Vagina (tissue), 2 donors: ENCODE data around the gene APOC3. TPM values are rescaled to one million over a fixed set of nuclear protein-coding genes. Genes with fewer than 3 reads are reported as not detected.

Source experiments
- DNase-seq, 2 donors: peaks; one replicate each; pipeline ENCODE4 v3.0.0-alpha.2; 2017; ENCODE audit errors: extremely low spot score in 2 of 2
- H3K27ac ChIP-seq: fragments of 200-600 bp; sonication (generic); one replicate; pipeline ENCODE4 v1.5.1; 2019
- H3K27me3 ChIP-seq: fragments of 200-600 bp; sonication (generic); one replicate; pipeline ENCODE4 v1.5.1; 2019
- H3K36me3 ChIP-seq, 2 donors: fragments of 200-600 bp; sonication (generic); one replicate each; pipeline ENCODE4 v1.5.1; 2017 to 2019
- H3K4me1 ChIP-seq: fragments of 200-600 bp; sonication (generic); one replicate; pipeline ENCODE4 v1.5.1; 2019
- H3K4me3 ChIP-seq, 2 donors: fragments of 200-600 bp; sonication (generic); 1 replicate in 1 of 2; 2 replicates in 1 of 2; pipeline ENCODE4 v1.5.1; 2016 to 2019
- H3K9me3 ChIP-seq: fragments of 200-600 bp; sonication (generic); one replicate; pipeline ENCODE4 v1.5.1; 2019
- CTCF ChIP-seq, 3 experiments: fragments of 450-650 bp in 2 of 3; fragments of 200-600 bp in 1 of 3; sonication (generic) in 1 of 3; IDR thresholded peaks; one replicate each; pipeline ENCODE4 v1.5.1; 2017 to 2019; ENCODE audit warnings: antibody characterized with exemption in 3 of 3, mild to moderate bottlenecking in 2 of 3, moderate library complexity in 2 of 3
- POLR2A ChIP-seq, 2 donors: fragments of 450-650 bp; IDR thresholded peaks; one replicate each; pipeline ENCODE4 v1.6.1; 2017; ENCODE audit warnings: antibody characterized with exemption in 2 of 2, mild to moderate bottlenecking in 2 of 2, moderate library complexity in 2 of 2
- POLR2AphosphoS5 ChIP-seq, 2 donors: sonication (generic); formaldehyde crosslinking; IDR thresholded peaks; one replicate each; pipeline ENCODE4 v1.9.0; 2017; ENCODE audit warnings: antibody characterized with exemption in 2 of 2, mild to moderate bottlenecking in 2 of 2, low read depth in 1 of 2; ENCODE audit not compliant: insufficient read depth in 1 of 2
- intact Hi-C: fragments of 100-400 bp; cut with DNase I; formaldehyde crosslinking; loops from one replicate; pipeline ENCODE4 v1.15.1; 2023
- total RNA-seq: library from RNA; depleted of rRNA; stranded (reverse); fragments of >200 nt; gene quantifications from one replicate; pipeline ENCODE4 v1.2.3, GENCODE V29; 2016

APOC3 gene
- total RNA-seq, 1 donor from 2014 or later = not detected

- no peak for DNase-seq
- intact Hi-C loops = no loop called here
- Histone ChIP-seq H3K27me3 (no peaks in the 10 kb centered on the region), H3K9me3 (no peaks in the 10 kb centered on the region), H3K4me1 (peaks cover 6% of the 10 kb centered on the region), H3K36me3 (peaks cover 1 to 19% of the 10 kb centered on the region in 2 donors), H3K27ac (no peak overlapping the region), H3K4me3 (no peak overlapping the region)
- no peak for TF ChIP-seq POLR2AphosphoS5 (IDR thresholded peaks at IDR 0.05; ENCODE audit: insufficient read depth in 1 of 2, low read depth in 1 of 2)
- no peak for TF ChIP-seq POLR2A (IDR thresholded peaks at IDR 0.05)
- no peak for TF ChIP-seq CTCF (IDR thresholded peaks at IDR 0.05)
Observed at GRCh38 chr11:116840224-116840745, 10.6 kb downstream of the APOC3 start.

- Histone ChIP-seq H3K27ac (no peak overlapping the region), H3K36me3 (peaks cover 6 to 24% of the 10 kb centered on the region in 2 donors), H3K4me1 (peaks cover under 1% of the 10 kb centered on the region), H3K9me3 (no peaks in the 10 kb centered on the region), H3K27me3 (no peaks in the 10 kb centered on the region), H3K4me3 (no peak overlapping the region)
- no peak for DNase-seq
- TF ChIP-seq CTCF (IDR thresholded peaks at IDR 0.05) (no peak), POLR2A (IDR thresholded peaks at IDR 0.05) (no peak), POLR2AphosphoS5 (IDR thresholded peaks at IDR 0.05; ENCODE audit: insufficient read depth in 1 of 2, low read depth in 1 of 2) (no peak)
- intact Hi-C loops = no loop called here
Observed at GRCh38 chr11:116840746-116841296, 11.1 kb downstream of the APOC3 start.

- Histone ChIP-seq H3K27me3 (no peaks in the 10 kb centered on the region), H3K4me1 (no peaks in the 10 kb centered on the region), H3K9me3 (no peaks in the 10 kb centered on the region), H3K27ac (no peak overlapping the region), H3K4me3 (no peak overlapping the region), H3K36me3 (peaks cover 6 to 37% of the 10 kb centered on the region in 2 donors)
- DNase-seq = no peak
- TF ChIP-seq POLR2AphosphoS5 (IDR thresholded peaks at IDR 0.05; ENCODE audit: insufficient read depth in 1 of 2, low read depth in 1 of 2) (no peak), CTCF (IDR thresholded peaks at IDR 0.05) (no peak), POLR2A (IDR thresholded peaks at IDR 0.05) (no peak)
- intact Hi-C loops = no loop called here
Observed at GRCh38 chr11:116842117-116842516, 12.4 kb downstream of the APOC3 start.

- Histone ChIP-seq H3K27ac (no peak overlapping the region), H3K4me3 (no peak overlapping the region), H3K36me3 (peaks cover 6 to 45% of the 10 kb centered on the region in 2 donors), H3K4me1 (no peaks in the 10 kb centered on the region), H3K27me3 (no peaks in the 10 kb centered on the region), H3K9me3 (no peaks in the 10 kb centered on the region)
- no peak for TF ChIP-seq POLR2A (IDR thresholded peaks at IDR 0.05)
- no peak for TF ChIP-seq CTCF (IDR thresholded peaks at IDR 0.05)
- no peak for TF ChIP-seq POLR2AphosphoS5 (IDR thresholded peaks at IDR 0.05; ENCODE audit: insufficient read depth in 1 of 2, low read depth in 1 of 2)
- no peak for DNase-seq
- intact Hi-C loops = no loop called here
Observed at GRCh38 chr11:116842909-116843308, 13.2 kb downstream of the APOC3 start.

GRCh38 chr11:116843661-116844060 lies 14.0 kb downstream of the APOC3 start:
- peaks cover 6 to 53% of the 10 kb centered on the region in 2 donors for H3K36me3 ChIP-seq
- no peak for TF ChIP-seq CTCF (IDR thresholded peaks at IDR 0.05)
- TF ChIP-seq POLR2AphosphoS5 (IDR thresholded peaks at IDR 0.05; ENCODE audit: insufficient read depth in 1 of 2, low read depth in 1 of 2) = no peak
- TF ChIP-seq POLR2A (IDR thresholded peaks at IDR 0.05) = no peak

More at GRCh38 chr11:116843661-116844060, 14.0 kb downstream of the APOC3 start:
- Histone ChIP-seq H3K4me3 (no peak overlapping the region), H3K4me1 (no peaks in the 10 kb centered on the region), H3K27ac (no peak overlapping the region), H3K27me3 (no peaks in the 10 kb centered on the region), H3K9me3 (no peaks in the 10 kb centered on the region)
- no peak for DNase-seq
- intact Hi-C loops = no loop called here
